HEK293 (cell line): ENCODE data around the gene SLIT1.
A peak's percentile ranks its signal among the peaks of the same experiment; 100 is the strongest.

Source experiments
- GLIS1 ChIP-seq: fragments of 450-650 bp; formaldehyde crosslinking; IDR thresholded peaks from 2 replicates; pipeline ENCODE4 v1.5.1; 2016; ENCODE audit warnings: missing biosample characterization, missing genetic modification characterization
- KLF7 ChIP-seq: fragments of 450-650 bp; formaldehyde crosslinking; IDR thresholded peaks from 2 replicates; pipeline ENCODE4 v1.5.1; 2016; ENCODE audit warnings: missing biosample characterization, missing genetic modification characterization, borderline replicate concordance
- MYNN ChIP-seq: fragments of 450-650 bp; formaldehyde crosslinking; IDR thresholded peaks from 2 replicates; pipeline ENCODE4 v1.5.1; 2016; ENCODE audit warnings: missing biosample characterization, missing genetic modification characterization, borderline replicate concordance
- PRDM1 ChIP-seq: fragments of 450-650 bp; formaldehyde crosslinking; IDR thresholded peaks from 2 replicates; pipeline ENCODE4; 2016; ENCODE audit warnings: missing biosample characterization, missing genetic modification characterization
- SALL2 ChIP-seq: fragments of 450-650 bp; formaldehyde crosslinking; IDR thresholded peaks from 2 replicates; pipeline ENCODE4 v1.5.0; 2017; ENCODE audit warnings: missing biosample characterization, mild to moderate bottlenecking, missing genetic modification characterization, borderline replicate concordance
- SP7 ChIP-seq: fragments of 450-650 bp; formaldehyde crosslinking; IDR thresholded peaks from 2 replicates; pipeline ENCODE4 v1.5.1; 2016; ENCODE audit warnings: missing biosample characterization, missing genetic modification characterization
- ZBTB44 ChIP-seq: fragments of 450-650 bp; IDR thresholded peaks from 2 replicates; pipeline ENCODE4 v1.5.1; 2018; ENCODE audit warnings: missing biosample characterization, mild to moderate bottlenecking, missing genetic modification characterization
- ZFP69B ChIP-seq: fragments of 450-650 bp; formaldehyde crosslinking; IDR thresholded peaks from 2 replicates; pipeline ENCODE4 v1.5.1; 2016; ENCODE audit warnings: missing biosample characterization, missing genetic modification characterization
- ZNF138 ChIP-seq: fragments of 450-650 bp; formaldehyde crosslinking; IDR thresholded peaks from 2 replicates; pipeline ENCODE4 v1.5.1; 2016; ENCODE audit warnings: missing biosample characterization, missing genetic modification characterization, borderline replicate concordance
- ZNF19 ChIP-seq: fragments of 450-650 bp; formaldehyde crosslinking; IDR thresholded peaks from 2 replicates; pipeline ENCODE4; 2016; ENCODE audit warnings: missing biosample characterization, missing genetic modification characterization, low read depth
- ZNF2 ChIP-seq: fragments of 450-650 bp; formaldehyde crosslinking; IDR thresholded peaks from 2 replicates; pipeline ENCODE4 v1.5.1; 2016; ENCODE audit warnings: missing biosample characterization, missing genetic modification characterization
- ZNF248 ChIP-seq: fragments of 450-650 bp; formaldehyde crosslinking; IDR thresholded peaks from 2 replicates; pipeline ENCODE4 v1.5.1; 2017; ENCODE audit warnings: missing biosample characterization, missing genetic modification characterization
- ZNF391 ChIP-seq: fragments of 450-650 bp; formaldehyde crosslinking; IDR thresholded peaks from 2 replicates; pipeline ENCODE4 v1.5.1; 2016; ENCODE audit warnings: low read depth, missing biosample characterization, missing genetic modification characterization, borderline replicate concordance
- ZNF416 ChIP-seq: fragments of 450-650 bp; formaldehyde crosslinking; IDR thresholded peaks from 2 replicates; pipeline ENCODE4 v1.5.1; 2016; ENCODE audit warnings: missing biosample characterization, missing genetic modification characterization
- ZNF48 ChIP-seq: fragments of 450-650 bp; formaldehyde crosslinking; IDR thresholded peaks from 2 replicates; pipeline ENCODE4 v1.5.1; 2016; ENCODE audit warnings: missing biosample characterization, missing genetic modification characterization
- ZNF560 ChIP-seq: fragments of 450-650 bp; formaldehyde crosslinking; IDR thresholded peaks from 2 replicates; pipeline ENCODE4 v1.5.1; 2017; ENCODE audit warnings: missing biosample characterization, missing genetic modification characterization, borderline replicate concordance
- ZNF610 ChIP-seq: fragments of 450-650 bp; formaldehyde crosslinking; IDR thresholded peaks from 2 replicates; pipeline ENCODE4 v1.5.1; 2016; ENCODE audit warnings: missing biosample characterization, missing genetic modification characterization, borderline replicate concordance
- ZNF692 ChIP-seq: fragments of 450-650 bp; formaldehyde crosslinking; IDR thresholded peaks from 2 replicates; pipeline ENCODE4 v1.5.1; 2016; ENCODE audit warnings: missing biosample characterization, missing genetic modification characterization
- ZNF704 ChIP-seq: fragments of 450-650 bp; formaldehyde crosslinking; IDR thresholded peaks from 2 replicates; pipeline ENCODE4 v1.5.1; 2016; ENCODE audit warnings: missing biosample characterization, missing genetic modification characterization
- ZNF776 ChIP-seq: fragments of 450-650 bp; formaldehyde crosslinking; IDR thresholded peaks from 2 replicates; pipeline ENCODE4 v1.5.0; 2017; ENCODE audit warnings: missing biosample characterization, missing genetic modification characterization, borderline replicate concordance
- TF ChIP-seq, protein P1 (sequence below): fragments of 450-650 bp; formaldehyde crosslinking; conservative IDR thresholded peaks from 2 replicates; pipeline ENCODE4 v1.5.1; 2016; ENCODE audit warnings: low read depth, missing biosample characterization, missing genetic modification characterization
- TF ChIP-seq, protein P2 (sequence below): fragments of 450-650 bp; formaldehyde crosslinking; conservative IDR thresholded peaks from 2 replicates; pipeline ENCODE4 v1.5.1; 2016; ENCODE audit warnings: low read depth, missing biosample characterization, missing genetic modification characterization
- TF ChIP-seq, protein P3 (sequence below): fragments of 450-650 bp; formaldehyde crosslinking; IDR thresholded peaks from 2 replicates; pipeline ENCODE4 v1.5.1; 2016; ENCODE audit warnings: missing biosample characterization, missing genetic modification characterization

The SLIT1 gene

DNA sequence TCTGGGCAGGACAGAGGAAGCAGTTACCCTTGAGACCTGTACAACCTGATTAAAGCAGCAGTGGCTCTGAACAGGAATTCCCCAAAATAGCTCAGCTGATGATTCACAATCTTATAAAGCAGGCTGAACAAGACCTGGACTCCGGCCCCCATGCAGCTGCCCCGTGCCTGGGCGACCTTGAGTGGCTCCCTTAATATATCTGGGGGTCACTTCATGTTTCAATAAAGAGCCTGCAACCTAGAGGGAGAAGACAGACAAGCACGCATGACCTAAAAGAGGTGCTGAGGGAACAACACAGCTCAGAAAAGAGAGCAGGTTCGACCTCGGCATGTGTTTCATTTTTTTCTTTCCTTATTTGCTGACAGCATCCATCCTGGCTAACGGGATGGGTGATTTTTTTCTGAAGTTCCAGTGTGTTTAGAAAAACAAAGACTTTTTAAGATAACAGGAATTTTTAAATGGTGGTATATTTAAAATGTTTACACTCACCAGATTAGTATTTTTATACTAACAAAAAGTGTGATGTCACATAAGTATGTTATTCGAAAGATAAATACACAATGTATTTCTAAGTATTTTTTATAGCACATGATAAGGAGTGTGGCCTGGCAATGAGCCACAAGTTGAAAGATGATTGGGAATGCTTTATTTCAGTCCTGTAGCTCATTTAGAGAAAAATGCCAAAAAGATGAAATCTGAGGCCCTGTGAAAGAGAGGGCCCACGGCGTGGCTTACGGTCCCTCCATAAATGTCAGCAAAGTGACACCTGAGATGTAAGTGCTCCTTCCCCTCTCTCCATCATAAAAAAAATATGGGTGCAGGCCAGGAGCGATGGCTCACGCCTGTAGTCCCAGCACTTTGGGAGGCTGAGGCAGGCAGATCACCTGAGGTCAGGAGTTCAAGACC is 161.3 kb downstream of the SLIT1 start (continued):
- TF ChIP-seq ZBTB44: peak; percentile 38; the same call in 1 of the 2 replicates
- TF ChIP-seq ZNF391 (tag by site-specific recombination): no peak
- TF ChIP-seq, protein P1, sequence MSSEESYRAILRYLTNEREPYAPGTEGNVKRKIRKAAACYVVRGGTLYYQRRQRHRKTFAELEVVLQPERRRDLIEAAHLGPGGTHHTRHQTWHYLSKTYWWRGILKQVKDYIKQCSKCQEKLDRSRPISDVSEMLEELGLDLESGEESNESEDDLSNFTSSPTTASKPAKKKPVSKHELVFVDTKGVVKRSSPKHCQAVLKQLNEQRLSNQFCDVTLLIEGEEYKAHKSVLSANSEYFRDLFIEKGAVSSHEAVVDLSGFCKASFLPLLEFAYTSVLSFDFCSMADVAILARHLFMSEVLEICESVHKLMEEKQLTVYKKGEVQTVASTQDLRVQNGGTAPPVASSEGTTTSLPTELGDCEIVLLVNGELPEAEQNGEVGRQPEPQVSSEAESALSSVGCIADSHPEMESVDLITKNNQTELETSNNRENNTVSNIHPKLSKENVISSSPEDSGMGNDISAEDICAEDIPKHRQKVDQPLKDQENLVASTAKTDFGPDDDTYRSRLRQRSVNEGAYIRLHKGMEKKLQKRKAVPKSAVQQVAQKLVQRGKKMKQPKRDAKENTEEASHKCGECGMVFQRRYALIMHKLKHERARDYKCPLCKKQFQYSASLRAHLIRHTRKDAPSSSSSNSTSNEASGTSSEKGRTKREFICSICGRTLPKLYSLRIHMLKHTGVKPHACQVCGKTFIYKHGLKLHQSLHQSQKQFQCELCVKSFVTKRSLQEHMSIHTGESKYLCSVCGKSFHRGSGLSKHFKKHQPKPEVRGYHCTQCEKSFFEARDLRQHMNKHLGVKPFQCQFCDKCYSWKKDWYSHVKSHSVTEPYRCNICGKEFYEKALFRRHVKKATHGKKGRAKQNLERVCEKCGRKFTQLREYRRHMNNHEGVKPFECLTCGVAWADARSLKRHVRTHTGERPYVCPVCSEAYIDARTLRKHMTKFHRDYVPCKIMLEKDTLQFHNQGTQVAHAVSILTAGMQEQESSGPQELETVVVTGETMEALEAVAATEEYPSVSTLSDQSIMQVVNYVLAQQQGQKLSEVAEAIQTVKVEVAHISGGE (tag by site-specific recombination): no peak
- no peak for TF ChIP-seq ZNF776 (tag by site-specific recombination)
- TF ChIP-seq ZNF610 (tag by site-specific recombination): peak; percentile 18; the same call in 1 of the 2 replicates
- TF ChIP-seq ZNF416: no peak
- peak; percentile 80 for TF ChIP-seq GLIS1 (tag by site-specific recombination)
- TF ChIP-seq ZNF692: peak; percentile 92
- TF ChIP-seq ZNF248 (tag by site-specific recombination): no peak
- peak; percentile 91 for TF ChIP-seq ZFP69B (tag by site-specific recombination)
- no peak for TF ChIP-seq ZNF2 (tag by site-specific recombination)
- no peak for TF ChIP-seq ZNF19 (tag by site-specific recombination)
- no peak for TF ChIP-seq ZNF48 (tag by site-specific recombination)
- no peak for TF ChIP-seq MYNN
- TF ChIP-seq SALL2 (tag by site-specific recombination): no peak
- no peak for TF ChIP-seq ZNF704 (tag by site-specific recombination)
- TF ChIP-seq ZNF560: no peak
- TF ChIP-seq PRDM1 (tag by site-specific recombination): no peak
- no peak for TF ChIP-seq ZNF138 (tag by site-specific recombination)
- TF ChIP-seq KLF7 (tag by site-specific recombination): no peak
- TF ChIP-seq, protein P2, sequence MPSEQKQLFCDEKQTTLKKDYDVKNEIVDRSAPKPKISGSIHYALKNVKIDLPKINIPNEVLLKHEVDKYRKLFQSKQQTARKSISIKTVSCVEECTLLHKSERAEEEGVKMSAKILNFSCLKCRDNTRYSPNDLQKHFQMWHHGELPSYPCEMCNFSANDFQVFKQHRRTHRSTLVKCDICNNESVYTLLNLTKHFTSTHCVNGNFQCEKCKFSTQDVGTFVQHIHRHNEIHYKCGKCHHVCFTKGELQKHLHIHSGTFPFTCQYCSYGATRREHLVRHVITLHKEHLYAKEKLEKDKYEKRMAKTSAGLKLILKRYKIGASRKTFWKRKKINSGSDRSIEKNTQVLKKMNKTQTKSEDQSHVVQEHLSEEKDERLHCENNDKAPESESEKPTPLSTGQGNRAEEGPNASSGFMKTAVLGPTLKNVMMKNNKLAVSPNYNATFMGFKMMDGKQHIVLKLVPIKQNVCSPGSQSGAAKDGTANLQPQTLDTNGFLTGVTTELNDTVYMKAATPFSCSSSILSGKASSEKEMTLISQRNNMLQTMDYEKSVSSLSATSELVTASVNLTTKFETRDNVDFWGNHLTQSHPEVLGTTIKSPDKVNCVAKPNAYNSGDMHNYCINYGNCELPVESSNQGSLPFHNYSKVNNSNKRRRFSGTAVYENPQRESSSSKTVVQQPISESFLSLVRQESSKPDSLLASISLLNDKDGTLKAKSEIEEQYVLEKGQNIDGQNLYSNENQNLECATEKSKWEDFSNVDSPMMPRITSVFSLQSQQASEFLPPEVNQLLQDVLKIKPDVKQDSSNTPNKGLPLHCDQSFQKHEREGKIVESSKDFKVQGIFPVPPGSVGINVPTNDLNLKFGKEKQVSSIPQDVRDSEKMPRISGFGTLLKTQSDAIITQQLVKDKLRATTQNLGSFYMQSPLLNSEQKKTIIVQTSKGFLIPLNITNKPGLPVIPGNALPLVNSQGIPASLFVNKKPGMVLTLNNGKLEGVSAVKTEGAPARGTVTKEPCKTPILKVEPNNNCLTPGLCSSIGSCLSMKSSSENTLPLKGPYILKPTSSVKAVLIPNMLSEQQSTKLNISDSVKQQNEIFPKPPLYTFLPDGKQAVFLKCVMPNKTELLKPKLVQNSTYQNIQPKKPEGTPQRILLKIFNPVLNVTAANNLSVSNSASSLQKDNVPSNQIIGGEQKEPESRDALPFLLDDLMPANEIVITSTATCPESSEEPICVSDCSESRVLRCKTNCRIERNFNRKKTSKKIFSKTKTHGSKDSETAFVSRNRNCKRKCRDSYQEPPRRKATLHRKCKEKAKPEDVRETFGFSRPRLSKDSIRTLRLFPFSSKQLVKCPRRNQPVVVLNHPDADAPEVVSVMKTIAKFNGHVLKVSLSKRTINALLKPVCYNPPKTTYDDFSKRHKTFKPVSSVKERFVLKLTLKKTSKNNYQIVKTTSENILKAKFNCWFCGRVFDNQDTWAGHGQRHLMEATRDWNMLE (tag by site-specific recombination): no peak
- TF ChIP-seq SP7 (tag by site-specific recombination): no peak
- TF ChIP-seq, protein P3, sequence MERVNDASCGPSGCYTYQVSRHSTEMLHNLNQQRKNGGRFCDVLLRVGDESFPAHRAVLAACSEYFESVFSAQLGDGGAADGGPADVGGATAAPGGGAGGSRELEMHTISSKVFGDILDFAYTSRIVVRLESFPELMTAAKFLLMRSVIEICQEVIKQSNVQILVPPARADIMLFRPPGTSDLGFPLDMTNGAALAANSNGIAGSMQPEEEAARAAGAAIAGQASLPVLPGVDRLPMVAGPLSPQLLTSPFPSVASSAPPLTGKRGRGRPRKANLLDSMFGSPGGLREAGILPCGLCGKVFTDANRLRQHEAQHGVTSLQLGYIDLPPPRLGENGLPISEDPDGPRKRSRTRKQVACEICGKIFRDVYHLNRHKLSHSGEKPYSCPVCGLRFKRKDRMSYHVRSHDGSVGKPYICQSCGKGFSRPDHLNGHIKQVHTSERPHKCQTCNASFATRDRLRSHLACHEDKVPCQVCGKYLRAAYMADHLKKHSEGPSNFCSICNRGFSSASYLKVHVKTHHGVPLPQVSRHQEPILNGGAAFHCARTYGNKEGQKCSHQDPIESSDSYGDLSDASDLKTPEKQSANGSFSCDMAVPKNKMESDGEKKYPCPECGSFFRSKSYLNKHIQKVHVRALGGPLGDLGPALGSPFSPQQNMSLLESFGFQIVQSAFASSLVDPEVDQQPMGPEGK (tag by site-specific recombination): peak; percentile 43; the same call in 1 of the 2 replicates
